A673 (cell line): ENCODE measurements around the gene ERICH2.

Source experiments
- EZH2 ChIP-seq: fragments of 200-600 bp; sonication (generic); IDR thresholded peaks from 2 replicates; pipeline ENCODE4 v1.6.1; 2017; ENCODE audit warnings: borderline replicate concordance, low read depth, mild to moderate bottlenecking, mixed read lengths, antibody characterized with exemption, low read length; ENCODE audit not compliant: poor library complexity, severe bottlenecking
- TF ChIP-seq, protein P1 (sequence below): fragments of 300-800, 200-600 bp; sonication (generic); conservative IDR thresholded peaks from 2 replicates; pipeline ENCODE4 v1.5.1; 2017; ENCODE audit warnings: low read depth, mild to moderate bottlenecking, antibody characterized with exemption, low read length, moderate library complexity, mixed read lengths

DNA sequence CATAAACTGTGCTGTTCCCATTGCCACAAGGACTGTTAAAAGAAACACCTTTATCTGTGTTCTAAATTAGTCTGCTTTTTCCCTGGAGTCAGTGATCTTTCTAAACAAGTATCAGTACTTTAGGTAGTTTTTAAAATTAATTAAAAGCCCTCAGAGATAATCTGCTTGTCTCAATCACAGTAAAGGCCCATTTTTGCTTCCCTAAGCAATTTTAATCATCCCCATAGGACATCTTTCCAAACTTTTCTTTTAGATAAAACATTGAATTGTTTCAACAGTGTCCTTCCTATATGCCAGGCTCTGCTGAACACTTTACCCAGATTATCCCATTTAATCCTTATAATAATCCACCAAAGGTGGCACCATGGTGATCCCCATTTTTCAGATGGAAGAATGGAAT is 3.9 kb downstream of the ERICH2 start:
- TF ChIP-seq, protein P1, sequence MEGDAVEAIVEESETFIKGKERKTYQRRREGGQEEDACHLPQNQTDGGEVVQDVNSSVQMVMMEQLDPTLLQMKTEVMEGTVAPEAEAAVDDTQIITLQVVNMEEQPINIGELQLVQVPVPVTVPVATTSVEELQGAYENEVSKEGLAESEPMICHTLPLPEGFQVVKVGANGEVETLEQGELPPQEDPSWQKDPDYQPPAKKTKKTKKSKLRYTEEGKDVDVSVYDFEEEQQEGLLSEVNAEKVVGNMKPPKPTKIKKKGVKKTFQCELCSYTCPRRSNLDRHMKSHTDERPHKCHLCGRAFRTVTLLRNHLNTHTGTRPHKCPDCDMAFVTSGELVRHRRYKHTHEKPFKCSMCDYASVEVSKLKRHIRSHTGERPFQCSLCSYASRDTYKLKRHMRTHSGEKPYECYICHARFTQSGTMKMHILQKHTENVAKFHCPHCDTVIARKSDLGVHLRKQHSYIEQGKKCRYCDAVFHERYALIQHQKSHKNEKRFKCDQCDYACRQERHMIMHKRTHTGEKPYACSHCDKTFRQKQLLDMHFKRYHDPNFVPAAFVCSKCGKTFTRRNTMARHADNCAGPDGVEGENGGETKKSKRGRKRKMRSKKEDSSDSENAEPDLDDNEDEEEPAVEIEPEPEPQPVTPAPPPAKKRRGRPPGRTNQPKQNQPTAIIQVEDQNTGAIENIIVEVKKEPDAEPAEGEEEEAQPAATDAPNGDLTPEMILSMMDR: no peak
- TF ChIP-seq EZH2: no peak
